ENCODE data around the gene ADAMTS8.

Gene ADAMTS8

GRCh38 chr11:130416530-130416882 is 11.9 kb downstream of the ADAMTS8 start:
- no peak for TF ChIP-seq CTCF (IDR thresholded peaks at IDR 0.05; ENCODE audit: insufficient read depth, low read length, missing control alignments)
- ChIA-PET POLR2A (no interaction called here), CTCF (interaction anchor here (0.6 to 3.3 kb wide), 8 partner anchors 15 to 478 kb away, joined by 3 to 25 read pairs (median 4); no protein-coding TSS in a partner anchor)
- no peak for DNase-seq (ENCODE audit: low read depth, low spot score)
- no peak overlapping the region for H3K4me3 ChIP-seq (ENCODE audit: low read depth, low read length)

- CTCF ChIA-PET, result interaction anchor here (0.8 to 3.3 kb wide), 8 partner anchors 11 to 479 kb away, joined by 3 to 25 read pairs (median 4); no protein-coding TSS in a partner anchor
- POLR2A ChIA-PET, result no interaction called here
- DNase-seq (ENCODE audit: low read depth, low spot score), result no peak
- H3K4me3 ChIP-seq (ENCODE audit: low read depth, low read length), result no peak overlapping the region
- no peak for TF ChIP-seq CTCF (IDR thresholded peaks at IDR 0.05; ENCODE audit: insufficient read depth, low read length, missing control alignments)
Observed at GRCh38 chr11:130415731-130416529, 12.5 kb downstream of the ADAMTS8 start.

GRCh38 chr11:130414107-130415080 is 14.0 kb downstream of the ADAMTS8 start:
- no peak for DNase-seq (ENCODE audit: low read depth, low spot score)
- no peak for TF ChIP-seq CTCF (IDR thresholded peaks at IDR 0.05; ENCODE audit: insufficient read depth, low read length, missing control alignments)
- CTCF ChIA-PET, result interaction anchor here (1.0 to 3.3 kb wide), 6 partner anchors 9 to 502 kb away, joined by 3 to 25 read pairs (median 4); partner anchors contain the start of gene SNX19
- no peak overlapping the region for H3K4me3 ChIP-seq (ENCODE audit: low read depth, low read length)
- POLR2A ChIA-PET, result no interaction called here

- TF ChIP-seq CTCF (IDR thresholded peaks at IDR 0.05; ENCODE audit: insufficient read depth, low read length, missing control alignments), result no peak
- no peak overlapping the region for H3K4me3 ChIP-seq (ENCODE audit: low read depth, low read length)
- ChIA-PET CTCF (interaction anchor here (0.8 to 1.3 kb wide), 5 partner anchors 9 to 503 kb away, joined by 3 to 5 read pairs (median 4); partner anchors contain the start of gene SNX19), POLR2A (no interaction called here)
- DNase-seq (ENCODE audit: low read depth, low spot score), result no peak
Observed at GRCh38 chr11:130413405-130414106, 14.9 kb downstream of the ADAMTS8 start.

- POLR2A ChIA-PET, result no interaction called here
- TF ChIP-seq CTCF (IDR thresholded peaks at IDR 0.05; ENCODE audit: insufficient read depth, low read length, missing control alignments), result no peak
- DNase-seq (ENCODE audit: low read depth, low spot score), result no peak
- CTCF ChIA-PET, result interaction anchor here (1.8 kb wide), 1 partner anchor 21 kb away, joined by 6 read pairs; no protein-coding TSS in a partner anchor
- no peak overlapping the region for H3K4me3 ChIP-seq (ENCODE audit: low read depth, low read length)
Observed at GRCh38 chr11:130411223-130411622, 17.2 kb downstream of the ADAMTS8 start.

Measured in AG04449 (cell line).